Amygdala (tissue), 56 donors: ENCODE measurements around the gene DPM2.

Source experiments
- DNase-seq, 56 donors: peaks; one replicate each; lab custom pipeline; 2025; lab: John Stamatoyannopoulos, UW

The DPM2 gene

DNA sequence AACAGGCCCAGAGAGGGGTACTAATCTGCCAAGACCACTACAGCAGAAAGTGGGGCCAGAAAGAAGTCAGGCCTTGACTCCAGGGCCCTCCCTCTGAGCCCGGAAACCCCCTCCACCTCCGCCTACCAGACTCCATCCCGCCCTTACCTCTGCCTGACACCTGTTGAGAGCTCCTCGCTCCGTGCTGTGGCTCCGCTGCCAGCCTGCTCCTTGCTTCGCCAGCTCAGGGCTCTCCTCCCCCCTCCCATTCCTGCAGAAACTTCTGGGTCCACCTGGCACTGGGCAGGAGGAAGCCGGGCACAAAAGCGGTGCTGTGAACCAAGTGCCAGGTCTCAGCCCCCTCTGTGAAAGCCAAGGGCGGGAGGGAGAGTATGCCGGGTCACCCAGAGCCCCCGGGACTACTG, 31.9 kb downstream of the DPM2 start:
- peak in 28 of 56 donors; percentile 25 to 77 (median 48) for DNase-seq

DNA sequence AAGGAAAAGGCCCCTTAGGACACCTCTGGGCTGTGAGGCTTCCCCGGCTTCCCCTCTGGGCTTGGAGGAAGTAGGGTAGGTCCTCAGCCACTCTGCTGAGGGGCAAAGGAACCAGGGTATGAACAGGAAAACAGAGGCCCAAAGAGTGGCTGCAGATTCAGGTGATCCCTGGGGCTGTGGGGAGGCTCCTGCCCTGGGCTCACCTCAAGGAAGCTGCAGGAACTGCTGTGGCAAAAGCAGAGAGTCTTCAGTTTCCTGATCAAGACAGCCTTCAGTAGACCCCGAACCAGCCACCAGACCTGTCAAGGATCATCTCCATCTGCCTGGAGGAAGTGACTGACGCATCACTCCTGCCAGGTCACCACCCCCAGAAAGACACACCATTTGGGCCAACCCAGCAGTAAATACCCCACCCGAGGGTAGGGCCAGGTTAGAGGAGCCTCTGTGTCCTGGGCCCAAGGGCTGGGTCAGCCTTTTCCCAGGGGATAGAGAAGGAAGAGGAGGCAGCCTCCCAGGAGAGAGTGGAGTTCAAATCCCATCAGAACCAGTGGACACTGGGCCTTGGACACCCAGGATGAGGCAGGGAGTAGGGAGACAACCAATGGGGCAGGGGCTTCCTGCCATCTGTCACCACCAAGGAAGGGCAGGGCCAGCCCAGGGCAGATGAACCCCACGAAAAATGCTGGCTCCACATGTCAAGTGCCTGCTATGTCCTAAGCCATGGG, 32.5 kb downstream of the DPM2 start:
- no peak for DNase-seq

DNA sequence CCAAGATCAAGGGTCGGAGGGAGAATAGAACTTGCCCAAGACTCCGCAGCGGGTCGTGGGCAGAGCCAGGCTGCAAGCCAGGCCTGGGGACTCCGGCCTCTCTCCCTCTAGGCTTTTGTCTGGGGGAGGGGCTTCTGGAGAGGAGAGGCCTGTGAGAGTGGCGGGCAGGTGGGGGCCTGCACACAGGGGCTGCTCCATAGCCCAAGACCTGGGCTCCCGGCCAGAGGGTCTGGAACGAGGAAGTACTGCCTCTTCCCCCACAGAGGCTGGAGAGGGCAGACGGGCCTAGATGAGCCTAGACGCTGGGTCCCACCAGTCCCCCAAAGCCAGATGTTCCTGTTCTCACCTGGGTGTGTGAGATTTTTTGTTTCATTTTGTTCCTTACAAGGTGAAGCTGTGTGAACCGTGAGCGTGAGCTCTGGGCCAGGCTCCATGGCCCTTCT, 33.1 kb downstream of the DPM2 start:
- peak in 6 of 56 donors; percentile 22 to 44 (median 34) for DNase-seq

DNA sequence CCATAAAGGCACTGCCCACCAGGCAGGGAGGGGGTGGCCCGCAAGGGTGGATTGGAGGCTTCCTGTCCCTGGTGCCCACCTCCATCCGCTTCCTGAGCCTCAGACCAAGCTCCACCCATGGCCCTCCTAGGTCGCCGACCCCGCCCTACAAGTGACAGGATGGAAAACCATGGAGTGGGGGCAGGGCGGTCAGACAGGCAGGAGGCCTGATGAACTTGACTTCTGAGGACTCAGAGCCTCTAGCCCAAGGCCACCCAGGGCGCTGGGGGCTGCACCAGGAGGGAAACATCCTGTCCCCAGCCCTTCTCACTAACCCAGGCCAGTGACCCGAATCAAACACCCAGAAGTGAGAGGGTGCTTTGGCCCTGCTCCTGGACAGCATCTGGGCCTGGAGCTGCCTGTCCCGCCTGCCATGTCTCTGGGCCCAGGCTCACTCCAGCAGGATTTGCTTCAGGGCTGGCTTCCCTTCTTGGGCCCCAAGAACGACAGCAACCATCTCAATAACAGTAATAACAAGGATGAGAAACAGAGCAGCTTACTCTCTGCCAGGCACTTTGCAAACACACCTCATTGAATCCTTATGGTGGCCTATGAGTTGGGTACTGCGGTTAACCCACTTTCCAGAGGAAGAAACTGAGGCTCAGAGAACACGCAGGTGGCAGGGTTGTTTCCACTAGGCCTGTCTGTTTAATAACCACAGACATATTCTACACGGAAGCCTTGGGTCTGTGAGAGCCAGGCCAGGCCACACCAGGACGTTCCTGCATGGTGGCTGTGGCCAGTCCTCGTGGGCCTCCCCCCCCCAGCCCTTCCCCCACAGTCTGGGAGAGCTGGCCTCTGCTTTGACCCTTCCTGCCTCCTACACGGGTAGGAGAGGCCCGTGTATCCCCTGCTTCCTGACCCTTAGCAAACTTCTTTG, 33.8 kb downstream of the DPM2 start:
- no peak for DNase-seq

DNA sequence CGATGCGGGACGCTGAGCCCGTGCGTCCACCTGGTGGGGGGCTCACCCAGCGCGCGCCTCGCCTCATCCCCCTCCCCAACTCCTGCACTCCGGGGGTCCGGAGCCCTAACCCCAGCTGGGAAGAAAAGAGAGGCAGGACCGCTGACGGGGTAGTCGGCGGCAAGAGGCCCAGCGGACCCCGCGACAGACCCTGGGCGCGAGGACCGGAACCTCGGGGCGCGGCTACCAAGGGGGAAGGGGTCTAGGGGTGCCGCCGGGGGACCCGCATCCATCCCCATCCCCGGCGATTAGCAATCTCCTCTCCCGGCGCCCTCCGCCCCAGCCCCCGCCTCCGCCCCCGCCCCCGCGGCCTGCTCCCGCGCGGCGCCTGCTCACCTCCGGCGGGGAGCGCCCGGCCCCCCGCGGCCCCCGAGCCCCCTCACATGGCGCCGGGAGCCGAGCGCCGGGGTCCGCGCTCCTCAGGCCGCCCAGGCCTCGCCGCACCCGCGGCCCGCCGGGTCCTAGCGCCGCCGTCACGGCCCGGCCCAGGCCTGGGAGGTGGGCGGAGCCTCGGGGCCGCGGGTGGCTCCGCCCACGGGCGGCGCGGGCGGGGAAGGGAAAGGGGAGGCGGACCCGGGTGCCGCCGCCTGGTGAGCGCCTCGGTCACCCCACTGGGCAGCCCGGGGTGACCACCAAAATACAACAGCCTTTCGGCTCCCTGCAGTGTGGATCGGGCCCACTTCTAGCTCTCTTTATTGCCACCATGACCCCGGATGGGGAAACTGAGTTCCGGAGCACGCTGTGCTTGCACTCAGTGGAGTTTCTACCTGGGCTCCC, 38.3 kb downstream of the DPM2 start, which contains the start of gene ST6GALNAC6:
ST6GALNAC6 (minus strand) TSS at position 476 of the 816 bp plus-strand sequence. CDS start 1,622 bp downstream, outside the sequence.
- DNase-seq = peak in 31 of 56 donors; percentile 27 to 77 (median 52)

DNA sequence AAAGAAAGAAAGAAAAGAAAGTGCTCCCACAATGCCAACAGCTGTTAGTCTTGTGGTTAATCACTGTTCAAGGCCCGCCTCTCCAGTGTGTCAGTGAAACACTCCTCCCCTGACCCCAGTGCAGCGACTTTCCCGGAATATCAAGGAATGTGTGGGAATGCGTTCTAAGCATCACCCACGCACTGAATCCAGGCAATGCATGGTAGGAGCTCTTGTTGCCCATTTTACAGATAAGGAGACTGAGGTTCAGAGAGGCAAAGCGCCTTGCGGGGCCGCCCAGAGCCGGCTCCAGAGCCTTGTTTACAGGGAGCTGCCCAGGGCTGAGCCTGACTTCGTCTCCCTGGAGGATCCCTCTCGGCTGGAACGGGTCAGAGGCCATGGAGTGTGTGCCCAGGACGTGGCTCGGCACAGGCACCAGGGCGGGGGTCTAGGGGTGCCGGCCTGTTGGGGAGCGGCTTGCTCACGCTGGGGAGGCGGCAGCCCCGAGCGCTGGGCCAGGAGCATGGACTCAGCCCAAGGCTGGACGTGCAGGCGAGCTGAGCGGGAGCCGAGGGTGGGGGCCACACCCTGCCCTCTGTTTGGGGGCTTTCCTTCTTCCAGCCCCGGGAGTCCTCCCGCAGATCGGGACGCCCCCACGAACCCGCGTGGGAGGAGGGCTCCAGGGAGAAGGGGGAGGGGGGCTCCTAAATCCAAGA, 39.1 kb downstream of the DPM2 start:
- peak in 7 of 56 donors; percentile 26 to 67 (median 42) for DNase-seq

DNA sequence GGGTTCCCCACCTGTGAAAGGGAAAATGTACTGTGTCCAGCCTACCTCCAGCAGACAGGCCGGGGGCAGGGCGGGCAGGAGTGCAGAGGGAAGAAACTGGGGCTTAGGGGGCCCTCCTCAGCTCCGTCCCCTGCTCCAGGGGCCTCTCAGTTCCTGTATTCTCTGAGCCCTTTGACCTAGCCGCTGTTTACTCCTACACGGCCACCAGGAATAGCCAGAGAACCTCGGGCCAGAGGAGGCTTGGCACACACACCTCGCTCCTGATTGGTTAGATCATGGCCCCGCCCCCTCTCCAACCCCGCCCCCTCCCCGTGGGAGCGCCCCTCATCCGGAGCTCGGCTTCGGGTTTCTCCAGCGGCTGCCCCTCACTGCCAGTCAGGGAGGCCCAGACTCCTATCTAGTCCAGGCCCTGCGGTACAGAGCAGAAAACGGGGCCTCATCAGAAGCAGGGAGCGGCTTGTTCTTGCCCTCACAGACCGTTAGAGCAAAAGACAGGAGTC, 40.4 kb downstream of the DPM2 start:
- DNase-seq = peak in 50 of 56 donors; percentile 27 to 89 (median 68)

DNA sequence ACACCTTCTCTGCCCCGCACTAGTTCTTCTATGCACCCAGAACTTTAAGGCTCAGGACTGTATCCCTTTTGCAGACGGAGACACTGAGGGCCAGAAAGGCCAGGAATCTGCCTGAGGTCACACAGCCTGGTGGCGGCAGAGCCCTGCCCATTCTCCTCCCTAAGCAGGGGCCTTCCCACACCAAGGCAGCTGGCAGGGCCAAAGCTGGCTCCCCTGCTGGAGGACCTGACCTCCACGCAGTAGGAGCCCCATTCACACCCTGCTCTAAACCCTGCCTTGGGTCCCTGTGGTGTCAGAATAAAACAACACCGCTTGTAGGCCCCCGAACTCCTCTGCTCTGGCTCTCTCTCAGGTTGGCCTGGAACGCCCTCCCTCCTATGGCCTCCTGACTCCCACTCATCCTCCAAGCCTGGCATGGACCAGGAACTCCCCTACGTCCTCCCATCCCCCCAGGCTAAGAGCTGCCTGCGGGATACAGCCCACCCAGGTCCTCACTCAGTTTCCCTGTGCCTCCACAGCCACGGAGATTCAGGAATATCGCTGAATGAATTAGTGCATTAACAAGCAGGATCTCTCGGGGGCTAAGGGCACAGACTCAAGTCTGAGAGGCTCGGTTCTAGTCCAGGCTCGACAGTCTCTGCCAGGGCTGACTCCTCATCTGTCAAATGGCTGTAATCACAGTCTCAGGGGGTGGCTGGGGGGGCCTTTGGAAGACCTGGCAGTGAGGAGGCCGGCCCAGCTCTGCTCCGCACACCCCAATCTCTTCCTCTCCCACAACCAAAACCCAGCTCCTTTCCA, 41.1 kb downstream of the DPM2 start:
- no peak for DNase-seq

DNA sequence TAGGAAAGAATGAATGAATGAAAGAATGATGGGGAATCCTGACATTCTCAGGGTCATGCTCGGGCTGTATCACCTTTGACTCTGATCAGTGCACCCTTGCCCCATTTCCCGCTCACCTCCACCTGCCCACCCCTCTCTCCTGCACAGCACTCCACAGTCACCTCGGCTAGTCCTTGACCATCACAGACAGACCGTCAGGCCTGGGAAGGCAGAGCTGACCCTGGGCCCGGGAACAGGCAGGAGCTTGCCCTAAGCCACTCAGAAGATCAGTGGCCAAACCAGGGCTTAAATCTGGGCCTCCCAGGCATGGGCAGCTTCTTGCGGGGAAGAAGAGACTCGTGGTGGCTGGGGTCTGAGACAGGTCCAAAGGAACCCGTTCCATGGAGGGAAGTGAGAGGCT, 41.8 kb downstream of the DPM2 start:
- DNase-seq = no peak

DNA sequence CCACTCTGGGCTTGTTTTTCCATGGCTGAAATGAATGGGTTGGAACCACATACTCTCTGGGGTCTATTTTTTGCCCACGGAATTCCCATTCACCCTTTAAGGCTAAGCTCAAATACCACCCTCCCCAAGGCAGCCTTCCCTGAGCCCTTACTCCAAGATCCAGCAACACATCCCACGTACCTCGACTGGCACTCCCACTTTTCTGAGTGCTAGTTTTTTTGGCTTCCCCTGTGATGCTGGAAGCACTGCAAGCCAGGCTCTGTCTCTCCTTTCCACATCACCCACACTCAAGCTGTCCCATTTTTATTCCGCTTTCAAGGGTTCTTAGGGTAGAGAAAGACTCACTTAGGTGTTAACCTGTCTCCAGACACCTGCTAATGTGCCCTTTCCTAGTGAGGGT, 44.3 kb downstream of the DPM2 start:
- DNase-seq = peak in 11 of 56 donors; percentile 18 to 61 (median 28)

DNA sequence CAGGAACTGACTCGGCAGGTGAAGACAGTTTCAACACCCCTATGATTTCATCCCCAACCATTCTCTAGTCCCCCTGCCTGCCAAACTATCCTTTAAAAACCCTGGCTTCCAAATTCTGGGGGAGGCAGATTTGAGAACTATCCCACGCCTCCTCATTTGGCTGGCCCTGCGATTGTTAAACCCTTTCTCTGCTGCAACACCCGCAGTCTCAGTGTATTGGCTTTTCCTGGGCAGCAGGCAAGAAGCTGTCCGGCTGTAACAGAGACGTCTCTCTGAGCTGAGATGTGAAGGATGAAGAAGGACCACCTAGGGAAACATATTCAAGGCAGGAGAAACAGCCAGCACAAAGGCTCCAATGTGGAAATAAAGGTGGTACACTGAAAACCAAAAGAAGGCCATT, 44.8 kb downstream of the DPM2 start:
- no peak for DNase-seq

DNA sequence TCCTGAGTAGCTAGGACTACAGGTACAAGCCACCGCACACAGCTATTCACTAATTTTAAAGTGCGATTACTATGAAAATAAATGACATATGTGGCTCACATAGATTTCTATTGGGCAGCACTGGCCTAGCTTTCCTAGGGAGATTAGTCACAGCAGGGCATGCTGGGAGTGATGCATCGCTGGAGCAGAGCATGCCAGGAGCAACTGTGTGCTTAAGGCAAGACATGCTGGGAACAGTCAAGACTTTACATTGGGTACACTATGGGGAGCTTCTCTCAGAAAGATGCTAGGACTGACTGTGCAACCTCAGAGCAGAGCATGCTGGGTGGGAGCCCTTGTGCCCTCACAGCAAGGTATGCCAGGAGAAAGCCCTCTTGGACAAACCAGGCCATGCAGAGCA, 47.6 kb downstream of the DPM2 start:
- no peak for DNase-seq

DNA sequence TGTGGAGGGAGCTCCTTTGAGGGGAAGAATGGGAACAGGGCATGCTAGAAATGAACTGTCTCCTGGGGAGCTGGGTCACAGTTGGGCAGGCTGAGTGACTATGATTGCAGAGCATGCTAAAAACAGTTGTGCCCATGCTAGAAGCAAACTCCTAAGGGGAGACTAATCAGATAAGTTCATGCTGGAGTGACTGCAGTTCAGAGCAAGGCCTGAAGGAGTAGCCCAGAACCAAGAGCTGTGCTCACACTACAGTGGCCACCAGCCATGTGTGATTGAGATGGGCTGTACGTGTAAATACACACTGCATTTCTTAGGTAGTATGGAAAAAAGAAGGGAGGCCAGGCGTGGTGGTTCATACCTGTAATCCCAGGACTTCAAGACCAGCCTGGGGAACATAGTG, 49.9 kb downstream of the DPM2 start:
- no peak for DNase-seq

DNA sequence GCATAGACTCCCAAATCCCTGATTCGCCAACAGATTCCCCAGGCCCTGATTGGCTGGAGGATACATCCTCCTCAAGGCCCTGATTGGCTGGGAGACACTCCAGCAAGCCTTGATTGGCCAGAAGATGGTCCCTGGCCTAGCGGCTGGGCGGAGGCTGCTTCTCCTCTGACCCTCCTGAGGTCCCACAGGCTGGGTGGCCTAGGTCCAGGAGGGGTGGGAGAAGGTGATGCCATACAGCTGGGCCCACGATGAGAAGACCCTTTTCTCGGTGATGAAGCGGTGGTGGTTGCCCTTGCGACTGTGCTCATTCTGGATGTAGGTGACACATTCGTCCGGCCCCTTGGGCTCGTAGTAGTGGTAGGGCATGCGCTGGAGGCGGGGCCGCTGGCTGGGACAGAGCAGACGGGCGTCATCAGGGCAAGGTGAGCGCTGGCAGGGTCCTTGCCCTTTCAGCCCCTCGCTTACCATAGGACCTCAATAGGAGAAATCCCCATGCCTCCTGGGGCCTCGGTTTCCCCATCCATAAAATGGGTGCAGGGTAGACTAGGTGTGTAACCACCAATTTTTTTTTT, 51.2 kb downstream of the DPM2 start:
- DNase-seq = no peak

DNA sequence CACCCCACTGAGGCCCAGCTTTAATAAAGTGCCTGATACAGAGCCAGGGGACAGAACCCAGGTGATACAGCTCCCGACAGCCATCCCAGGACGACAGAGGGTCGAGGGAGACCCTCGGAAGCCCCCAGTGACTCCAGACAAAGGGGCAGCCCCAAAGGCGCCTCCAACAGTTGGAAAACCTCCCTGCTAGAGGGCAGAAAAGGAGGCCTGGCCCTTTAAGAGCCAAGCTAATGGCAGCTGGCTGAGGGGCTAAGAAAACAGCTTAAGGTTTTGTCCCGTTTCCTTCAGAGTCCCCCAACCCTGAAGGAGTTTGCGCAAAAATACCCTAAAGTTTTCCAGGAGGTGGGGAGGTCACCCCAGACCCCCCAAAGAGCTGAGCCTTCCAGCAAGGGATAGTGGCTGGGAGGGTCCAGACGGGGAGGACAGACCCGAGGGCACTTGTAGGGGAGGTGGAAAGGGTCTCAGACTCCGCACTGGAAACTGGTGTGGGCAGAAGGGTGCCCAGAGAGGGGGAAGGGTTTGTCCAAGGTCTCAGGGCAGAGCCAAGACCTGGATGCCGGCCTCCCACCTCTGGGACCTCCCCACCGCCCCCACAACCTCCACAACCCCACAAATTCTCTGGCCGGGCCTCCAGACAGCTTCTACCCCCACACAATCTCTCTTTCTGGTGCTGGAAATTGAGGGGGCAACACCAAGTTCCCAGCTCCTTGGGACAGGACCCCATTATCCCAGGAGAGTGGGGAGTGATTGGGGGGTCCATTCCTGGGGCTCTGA, 52.0 kb downstream of the DPM2 start:
- no peak for DNase-seq
